Adrenal gland (tissue), 5 donors: ENCODE data around the gene LAMA5.

Experiments
- CTCF ChIP-seq, 6 experiments: fragments of 450-650 bp in 4 of 6; fragments of 200-600 bp in 2 of 6; sonication (generic) in 1 of 6; IDR thresholded peaks; 1 replicate in 5 of 6; 2 replicates in 1 of 6; pipeline versions ENCODE4 v1.5.1 to v1.8.0; 2016 to 2021; ENCODE audit warnings: antibody characterized with exemption in 6 of 6, mild to moderate bottlenecking in 2 of 6, moderate library complexity in 1 of 6
- POLR2A ChIP-seq, 2 donors: fragments of 450-650 bp; IDR thresholded peaks; one replicate each; pipeline ENCODE4 v1.6.1; 2017; ENCODE audit warnings: antibody characterized with exemption in 2 of 2, mild to moderate bottlenecking in 2 of 2, moderate library complexity in 1 of 2
- donor health status: DM: no; HTN: no; CAD: no.

- TF ChIP-seq CTCF (IDR thresholded peaks at IDR 0.05) (no peak), POLR2A (IDR thresholded peaks at IDR 0.05) (no peak)
These were observed 48.4 kb downstream of the LAMA5 start for GRCh38 chr20:62318400-62319345.
